Colonic mucosa (tissue), 4 donors: ENCODE data around the gene BCAS1. TPM values are rescaled to one million over a fixed set of nuclear protein-coding genes. Genes with fewer than 3 reads are reported as not detected.

Source experiments
- DNase-seq: peaks from one replicate; pipeline ENCODE4 v3.0.0-alpha.2; 2020
- H3K27ac ChIP-seq: fragments of 200-600 bp; one replicate; pipeline ENCODE4 v1.8.0; 2021
- H3K27me3 ChIP-seq: fragments of 200-600 bp; one replicate; pipeline ENCODE4 v1.8.0; 2021
- H3K36me3 ChIP-seq: fragments of 200-600 bp; one replicate; pipeline ENCODE4 v1.8.0; 2021
- H3K4me1 ChIP-seq: fragments of 200-600 bp; one replicate; pipeline ENCODE4 v1.8.0; 2021; ENCODE audit warnings: mild to moderate bottlenecking
- H3K4me3 ChIP-seq: fragments of 200-600 bp; one replicate; pipeline ENCODE4 v1.8.0; 2021
- H3K9ac ChIP-seq, 2 donors: one replicate each; pipeline ENCODE4 v1.7.0; 2013; ENCODE audit warnings: control low read depth in 2 of 2, low read depth in 2 of 2, low read length in 2 of 2
- H3K9me3 ChIP-seq: fragments of 200-600 bp; one replicate; pipeline ENCODE4 v1.8.0; 2021
- CTCF ChIP-seq: fragments of 200-600 bp; IDR thresholded peaks from one replicate; pipeline ENCODE4 v1.8.0; 2022; ENCODE audit warnings: antibody characterized with exemption, mild to moderate bottlenecking
- intact Hi-C: fragments of 100-400 bp; cut with DNase I; formaldehyde crosslinking; loops from one replicate; pipeline ENCODE4 v1.14.1; 2022
- total RNA-seq, 2 donors: library from RNA; stranded (reverse); fragmentation: NEBNext Ultra II Directional in 1 of 2; extraction: Animal tissue kit (Norgen Biotek cat#: 25700) in 1 of 2; gene quantifications; one replicate each; pipeline ENCODE4 v1.2.1, GENCODE V29; 2021
- donor health status: healthy.
- donor health status: DM: no; HTN: no; CAD: no.
- donor health status: DM: no; HTN: no; CAD: no.

The BCAS1 gene
- total RNA-seq, 2 donors from 2014 or later: 67.9 to 154 TPM

DNA sequence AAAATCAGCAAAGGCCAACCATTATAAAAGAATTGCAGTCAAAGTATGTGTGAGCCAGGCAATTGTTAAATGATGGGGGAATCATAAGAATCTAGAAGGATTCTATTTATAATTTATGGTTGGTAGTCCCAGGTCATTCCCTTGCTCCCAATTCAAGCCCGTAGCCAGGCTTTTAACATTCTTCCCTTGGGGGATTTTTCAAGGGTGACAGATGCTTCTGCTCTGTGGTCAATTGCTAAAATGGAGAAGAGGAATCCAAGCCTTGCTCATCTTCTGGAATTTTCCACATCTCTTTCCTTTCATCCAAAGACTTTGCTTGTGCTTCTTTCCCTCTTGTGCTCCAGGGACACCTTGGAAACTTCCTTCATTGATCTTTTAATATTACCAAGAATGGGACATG lies 18.0 kb upstream of the BCAS1 start:
- no peak for TF ChIP-seq CTCF
- Histone ChIP-seq H3K27me3 (no peaks in the 10 kb centered on the region), H3K27ac (no peak overlapping the region), H3K36me3 (no peaks in the 10 kb centered on the region), H3K4me3 (no peak overlapping the region), H3K9me3 (no peaks in the 10 kb centered on the region), H3K4me1 (no peaks in the 10 kb centered on the region), H3K9ac (no peak overlapping the region)
- intact Hi-C loops: no loop called here
- no peak for DNase-seq

DNA sequence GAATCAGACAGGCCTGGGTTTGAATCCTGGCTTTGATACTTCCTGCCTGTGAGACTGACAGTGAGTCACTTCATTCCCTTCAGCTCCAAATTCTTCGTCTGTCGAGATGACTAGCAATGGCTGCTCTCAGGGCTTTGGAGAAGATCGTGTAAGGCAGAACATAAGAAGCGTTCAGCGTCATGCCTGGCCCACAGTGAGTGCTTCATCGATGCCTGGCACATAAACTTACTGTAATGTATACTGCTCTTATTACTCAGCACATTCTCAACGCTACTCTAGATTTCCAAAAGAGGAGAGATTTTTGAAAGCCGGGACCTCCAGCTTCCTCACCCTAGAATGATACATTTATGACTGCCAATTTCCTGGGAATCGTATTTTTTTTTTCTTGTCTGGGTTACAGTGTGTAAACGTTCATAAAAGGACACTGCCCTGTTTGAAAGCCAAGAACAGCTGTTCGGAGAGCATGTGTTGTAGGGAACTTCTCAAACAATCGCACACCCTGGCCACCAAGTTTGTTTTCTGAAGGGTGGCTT lies 16.2 kb upstream of the BCAS1 start:
- DNase-seq: peak; percentile 49
- no peaks in the 10 kb centered on the region for H3K4me1 ChIP-seq
- H3K9me3 ChIP-seq: no peaks in the 10 kb centered on the region
- H3K4me3 ChIP-seq: no peak overlapping the region
- intact Hi-C loops: no loop called here
- no peak for TF ChIP-seq CTCF
- peak overlapping the region in 1 of 2 donors; percentile 16 for H3K9ac ChIP-seq
- no peaks in the 10 kb centered on the region for H3K27me3 ChIP-seq
- H3K27ac ChIP-seq: peak overlapping the region; percentile 41
- H3K36me3 ChIP-seq: no peaks in the 10 kb centered on the region

DNA sequence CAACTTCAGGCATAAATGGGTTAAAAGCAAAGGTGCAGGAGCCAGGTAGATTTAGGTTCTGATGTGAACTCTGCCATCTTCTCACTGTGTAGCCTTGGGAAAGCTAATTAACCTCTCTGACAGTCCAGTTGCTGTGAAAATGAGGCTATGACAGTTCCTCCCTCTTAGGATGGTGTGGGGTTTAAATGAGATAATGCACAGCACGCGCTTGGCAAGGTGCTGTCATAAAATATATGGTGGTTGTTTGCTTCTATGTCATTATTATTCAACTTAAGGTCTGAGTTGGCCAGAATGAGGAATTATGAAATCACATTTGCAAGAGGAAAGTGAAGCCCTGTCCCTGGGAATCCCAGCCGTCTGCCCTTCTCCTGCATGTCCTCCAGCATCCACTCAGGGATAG lies 15.5 kb upstream of the BCAS1 start:
- peak overlapping the region; percentile 41 for H3K27ac ChIP-seq
- DNase-seq: no peak
- intact Hi-C loops: no loop called here
- no peaks in the 10 kb centered on the region for H3K4me1 ChIP-seq
- no peaks in the 10 kb centered on the region for H3K36me3 ChIP-seq
- H3K27me3 ChIP-seq: no peaks in the 10 kb centered on the region
- no peak for TF ChIP-seq CTCF
- H3K9me3 ChIP-seq: no peaks in the 10 kb centered on the region
- peak overlapping the region in 1 of 2 donors; percentile 16 for H3K9ac ChIP-seq
- no peak overlapping the region for H3K4me3 ChIP-seq

- no peak overlapping the region for H3K9ac ChIP-seq
- H3K9me3 ChIP-seq: no peaks in the 10 kb centered on the region
- H3K36me3 ChIP-seq: no peaks in the 10 kb centered on the region
- no peak for DNase-seq
- H3K27me3 ChIP-seq: no peaks in the 10 kb centered on the region
- no peak for TF ChIP-seq CTCF
- H3K4me1 ChIP-seq: no peaks in the 10 kb centered on the region
- intact Hi-C loops: no loop called here
- H3K4me3 ChIP-seq: no peak overlapping the region
- H3K27ac ChIP-seq: peak overlapping the region; percentile 19
Observed at GRCh38 chr20:54085425-54085824, 15.0 kb upstream of the BCAS1 start.

GRCh38 chr20:54084727-54085388 lies 14.5 kb upstream of the BCAS1 start:
- intact Hi-C loops: no loop called here
- Histone ChIP-seq H3K36me3 (no peaks in the 10 kb centered on the region), H3K9me3 (no peaks in the 10 kb centered on the region), H3K9ac (no peak overlapping the region), H3K4me3 (no peak overlapping the region), H3K27ac (peak overlapping the region; percentile 19), H3K27me3 (no peaks in the 10 kb centered on the region), H3K4me1 (no peaks in the 10 kb centered on the region)
- no peak for TF ChIP-seq CTCF
- no peak for DNase-seq
